Measurements from ENCODE around the gene MB. TPM values are rescaled to one million over a fixed set of nuclear protein-coding genes. Genes with fewer than 3 reads are reported as not detected.

Gene MB
- total and polyA plus RNA-seq, 9 of the 15 experiments (the other 6 are each of a cell fraction or from before 2014, with no cell fraction given): not detected

DNA sequence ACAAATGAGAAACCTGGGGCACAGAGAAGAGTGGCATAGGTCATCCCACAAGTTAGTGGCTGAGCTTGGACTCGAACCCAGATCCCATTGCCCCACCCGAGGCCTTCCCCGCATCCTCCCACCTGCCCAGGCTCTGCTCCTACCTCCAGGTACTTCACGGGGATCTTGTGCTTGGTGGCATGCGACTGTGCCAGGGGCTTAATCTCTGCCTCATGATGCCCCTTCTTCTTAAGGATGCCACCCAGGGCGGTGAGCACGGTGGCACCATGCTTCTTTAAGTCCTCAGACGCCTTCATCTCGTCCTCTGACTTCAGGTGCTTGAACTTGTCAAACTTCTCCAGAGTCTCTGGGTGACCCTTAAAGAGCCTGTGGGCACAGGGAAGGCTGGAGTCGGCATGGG is 6.4 kb downstream of the MB start (continued):
- TF ChIP-seq ZNF584 (CRISPR knock-in tag; IDR thresholded peaks at IDR 0.05; ENCODE audit: low read depth) (no peak), ZNF224 (CRISPR knock-in tag; IDR thresholded peaks at IDR 0.05) (no peak), ATF7 (IDR thresholded peaks at IDR 0.05) (no peak), FIP1L1 (IDR thresholded peaks at IDR 0.05; ENCODE audit: low read depth, low read length, poor library complexity, severe bottlenecking) (no peak), CREB5 (CRISPR knock-in tag; IDR thresholded peaks at IDR 0.05) (no peak), ZNF12 (CRISPR knock-in tag; IDR thresholded peaks at IDR 0.05) (no peak), HOXB6 (CRISPR knock-in tag; IDR thresholded peaks at IDR 0.05; ENCODE audit: borderline replicate concordance) (no peak)

- Histone ChIP-seq H3K79me2 (ENCODE audit: control insufficient read depth, insufficient read depth, low read length) (no peaks in the 10 kb centered on the region), H3K27me3 (ENCODE audit: control insufficient read depth in 2 of 2, insufficient read depth in 2 of 2, low read length in 2 of 2) (peaks cover 3 to 35% of the 10 kb centered on the region in 2 experiments; a peak in 3 of 5 replicates), H2AFZ (ENCODE audit: low read depth, low read length) (no peak overlapping the region), H3K4me1 (replicated peaks in 1 of 2; ENCODE audit: control insufficient read depth in 2 of 2, insufficient read depth in 2 of 2, low read length in 2 of 2) (peaks cover 0 to 4% of the 10 kb centered on the region in 2 experiments; a peak in 3 of 5 replicates), H3K4me2 (ENCODE audit: insufficient read depth, low read length) (no peak overlapping the region), H4K20me1 (replicated peaks; ENCODE audit: control insufficient read depth, insufficient read depth, low read length) (no peaks in the 10 kb centered on the region), H3K27ac (ENCODE audit: extremely low read depth, low read depth, low read length) (no peak overlapping the region), H3K36me3 (ENCODE audit: control insufficient read depth, insufficient read depth, low read length) (no peaks in the 10 kb centered on the region), H3K9me3 (replicated peaks; ENCODE audit: control insufficient read depth, insufficient read depth, low read depth, low read length) (no peaks in the 10 kb centered on the region), H3K9me1 (ENCODE audit: control insufficient read depth, insufficient read depth, low read length) (no peaks in the 10 kb centered on the region), H3K4me3 (no peak overlapping the region), H3K9ac (ENCODE audit: insufficient read depth in 1 of 2, low read depth in 2 of 2, low read length in 2 of 2) (no peak overlapping the region)
- no TSS peak for BruUV-seq (replicated peaks)
- no peak for FAIRE-seq
- TF ChIP-seq DNMT1 (IDR thresholded peaks at IDR 0.05) (no peak), ZFPM2 (CRISPR knock-in tag; IDR thresholded peaks at IDR 0.05) (no peak), ZNF146 (CRISPR knock-in tag; IDR thresholded peaks at IDR 0.05; ENCODE audit: unreplicated experiment) (no peak), ZNF253 (CRISPR knock-in tag; conservative IDR thresholded peaks at IDR 0.05) (no peak), SRSF3 (IDR thresholded peaks at IDR 0.05; ENCODE audit: insufficient read depth, low read length) (no peak), ZNF79 (CRISPR knock-in tag; IDR thresholded peaks at IDR 0.05; ENCODE audit: low read depth) (no peak), SUPT5H (IDR thresholded peaks at IDR 0.05) (no peak)
- intact Hi-C loops (cut with micrococcal nuclease): no loop called here
- in situ Hi-C loops (cut with MboI): loop anchor here (10.0 kb wide), 1 partner anchor 515 kb away; no protein-coding TSS in a partner anchor
- DNase-seq (ENCODE audit: extremely low read depth in 1 of 4, low spot score in 3 of 4): no peak
- CTCF ChIA-PET (ENCODE audit: low intra/inter-chr PET ratio): no interaction called here
- ATAC-seq: no peak
- 5% methylated on average over 3 of the region's 4 CpGs for WGBS (ENCODE audit: insufficient coverage, low coverage, missing lambda C conversion rate)
- POLR2A ChIA-PET: no interaction called here
Observed at GRCh38 chr22:35609761-35610160, 7.4 kb downstream of the MB start.
